ENCODE data around the gene GPR143.

GRCh38 chrX:9677098-9677739 is 88.4 kb downstream of the GPR143 start:
- TF ChIP-seq CTCF (IDR thresholded peaks at IDR 0.05 in 2 of 3, conservative IDR thresholded peaks at IDR 0.05 in 1 of 3; ENCODE audit: borderline replicate concordance in 1 of 3, insufficient read depth in 1 of 3, low read depth in 2 of 3, low read length in 2 of 3) = no peak
- no peak for TF ChIP-seq POLR2A (IDR thresholded peaks at IDR 0.05; ENCODE audit: borderline replicate concordance, extremely low read depth, insufficient read depth, insufficient read length)
- no peak for TF ChIP-seq ZBTB33 (IDR thresholded peaks at IDR 0.05; ENCODE audit: extremely low read depth, insufficient replicate concordance, low read length)
- no peak for TF ChIP-seq YY1 (IDR thresholded peaks at IDR 0.05; ENCODE audit: extremely low read depth, insufficient replicate concordance, low read depth, low read length)
- no peak for TF ChIP-seq POLR2AphosphoS5 (IDR thresholded peaks at IDR 0.05; ENCODE audit: low read depth, low read length)
- TF ChIP-seq EZH2 (IDR thresholded peaks at IDR 0.05) = no peak
- TF ChIP-seq ATF3 (IDR thresholded peaks at IDR 0.05) = no peak
- no peak for TF ChIP-seq EGR1 (IDR thresholded peaks at IDR 0.05; ENCODE audit: low read depth)
- TF ChIP-seq CBX3 (IDR thresholded peaks at IDR 0.05; ENCODE audit: low read depth) = no peak
- no peak for TF ChIP-seq REST (IDR thresholded peaks at IDR 0.05; ENCODE audit: low read depth)
- no peak for TF ChIP-seq CEBPB (IDR thresholded peaks at IDR 0.05; ENCODE audit: low read depth)
